Adipocyte (in vitro differentiated cells): Measurements from ENCODE around the gene CADM3.
A peak's percentile ranks its signal among the peaks of the same experiment; 100 is the strongest.

Experiments used
- DNase-seq: peaks from one replicate; pipeline ENCODE4 v3.0.0-alpha.2; 2015; ENCODE audit warnings: low read depth
- H3K27me3 ChIP-seq: replicated peaks from 2 replicates; pipeline ENCODE4 v1.7.0; 2013; ENCODE audit warnings: mild to moderate bottlenecking, low read length, moderate library complexity; ENCODE audit not compliant: control insufficient read depth, insufficient read depth
- H3K36me3 ChIP-seq: 2 replicates; pipeline ENCODE4 v1.7.0; 2013; ENCODE audit warnings: low read length, mild to moderate bottlenecking, moderate library complexity; ENCODE audit not compliant: control insufficient read depth, insufficient read depth, severe bottlenecking
- H3K4me1 ChIP-seq: 2 replicates; pipeline ENCODE4 v1.7.0; 2013; ENCODE audit warnings: mild to moderate bottlenecking, low read length, moderate library complexity; ENCODE audit not compliant: control insufficient read depth, insufficient read depth
- H3K4me3 ChIP-seq: 2 replicates; pipeline ENCODE4 v1.7.0; 2013; ENCODE audit warnings: mild to moderate bottlenecking, low read length, moderate library complexity
- H3K9ac ChIP-seq: 2 replicates; pipeline ENCODE4 v1.7.0; 2013; ENCODE audit warnings: mild to moderate bottlenecking, low read length, moderate library complexity
- H3K9me3 ChIP-seq: 2 replicates; pipeline ENCODE4 v1.7.0; 2013; ENCODE audit warnings: mild to moderate bottlenecking, low read length, moderate library complexity; ENCODE audit not compliant: control insufficient read depth

The CADM3 gene, protein sequence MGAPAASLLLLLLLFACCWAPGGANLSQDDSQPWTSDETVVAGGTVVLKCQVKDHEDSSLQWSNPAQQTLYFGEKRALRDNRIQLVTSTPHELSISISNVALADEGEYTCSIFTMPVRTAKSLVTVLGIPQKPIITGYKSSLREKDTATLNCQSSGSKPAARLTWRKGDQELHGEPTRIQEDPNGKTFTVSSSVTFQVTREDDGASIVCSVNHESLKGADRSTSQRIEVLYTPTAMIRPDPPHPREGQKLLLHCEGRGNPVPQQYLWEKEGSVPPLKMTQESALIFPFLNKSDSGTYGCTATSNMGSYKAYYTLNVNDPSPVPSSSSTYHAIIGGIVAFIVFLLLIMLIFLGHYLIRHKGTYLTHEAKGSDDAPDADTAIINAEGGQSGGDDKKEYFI

DNA sequence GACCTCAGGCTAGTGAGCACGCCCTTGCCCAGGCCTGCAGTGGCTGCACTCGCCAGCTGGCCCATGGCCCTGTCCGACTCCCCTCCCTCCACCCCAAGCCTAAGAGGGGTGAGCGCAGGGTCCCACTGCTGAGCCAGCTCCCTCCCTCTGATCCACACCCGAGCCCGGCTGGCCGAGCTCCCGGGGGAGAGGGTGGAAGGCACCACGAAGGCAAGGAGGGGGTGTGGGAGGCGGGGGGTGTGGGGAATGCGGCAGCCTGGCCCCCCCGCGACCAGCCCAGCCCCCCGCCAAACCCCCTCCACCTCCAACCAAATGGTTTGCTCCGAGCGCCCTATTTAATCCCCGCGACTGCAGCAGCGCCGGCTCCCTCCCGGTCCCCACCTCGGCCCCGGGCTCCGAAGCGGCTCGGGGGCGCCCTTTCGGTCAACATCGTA lies at the start of gene CADM3:
Gene CADM3 (plus strand): TSS at position 362 of the 434 bp plus-strand sequence. CDS start 151 bp downstream, outside the sequence.
- Histone ChIP-seq H3K27me3 (peaks cover 64% of the 10 kb centered on the region), H3K4me3 (peak within 1 kb of the TSS; percentile 69), H3K36me3 (no peaks in the 10 kb centered on the region), H3K9ac (peak within 1 kb of the TSS; percentile 71), H3K9me3 (no peaks in the 10 kb centered on the region), H3K4me1 (no peaks in the 10 kb centered on the region)
- DNase-seq = no peak

DNA sequence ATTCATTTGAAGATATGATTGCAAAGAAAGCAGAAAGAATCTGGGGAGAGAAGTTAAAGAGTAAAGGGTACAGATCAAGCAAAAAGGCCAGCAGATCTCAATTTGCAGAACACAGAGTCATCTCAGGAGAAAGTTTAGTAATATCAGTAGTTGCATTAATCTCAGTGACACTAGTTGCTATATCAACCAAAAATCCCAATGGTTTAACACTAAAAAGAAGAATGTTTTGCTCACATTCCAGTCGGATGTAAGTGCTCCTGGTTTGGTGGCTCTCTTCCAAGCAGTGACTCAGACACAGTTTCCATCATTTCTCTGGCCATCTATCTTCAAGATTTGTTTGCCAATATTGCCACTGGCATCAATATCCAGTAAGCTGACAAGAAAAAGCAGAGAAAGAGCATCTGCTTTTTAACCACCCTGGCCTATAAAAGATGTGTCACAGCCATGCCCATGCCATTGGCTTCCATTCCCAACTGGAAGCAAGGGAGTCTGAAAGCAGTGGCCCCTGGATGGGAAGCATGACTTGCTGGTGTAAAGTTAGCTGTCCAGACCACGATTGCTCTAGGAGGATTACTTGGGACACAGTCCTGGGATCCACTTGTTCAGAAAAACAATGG lies 49.3 kb upstream of the CADM3 start:
- Histone ChIP-seq H3K9me3 (no peaks in the 10 kb centered on the region), H3K4me3 (no peak overlapping the region), H3K9ac (no peak overlapping the region), H3K27me3 (peaks cover 4% of the 10 kb centered on the region), H3K36me3 (no peaks in the 10 kb centered on the region), H3K4me1 (peaks cover 16% of the 10 kb centered on the region)
- DNase-seq = peak; percentile 12

DNA sequence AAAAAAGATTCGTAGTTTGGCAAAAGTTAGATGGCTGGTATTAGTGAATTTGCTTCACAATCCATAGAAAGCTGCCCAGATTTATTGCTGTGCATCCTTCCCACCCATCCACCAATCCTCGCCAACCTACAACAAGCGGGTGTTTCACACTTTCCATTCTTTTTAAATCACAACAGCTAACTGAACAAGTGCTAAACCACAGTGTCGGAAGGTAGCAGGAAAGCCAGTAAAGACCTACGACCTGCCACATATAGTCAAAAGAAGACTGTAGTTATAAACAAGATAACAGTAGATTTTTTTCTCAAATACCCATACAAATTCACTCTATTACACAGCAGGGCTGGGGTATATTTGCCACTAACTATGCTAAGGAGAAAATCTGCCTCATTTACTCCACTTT lies 47.8 kb upstream of the CADM3 start:
- Histone ChIP-seq H3K4me3 (no peak overlapping the region), H3K9me3 (no peaks in the 10 kb centered on the region), H3K4me1 (peaks cover 23% of the 10 kb centered on the region), H3K9ac (no peak overlapping the region), H3K36me3 (no peaks in the 10 kb centered on the region), H3K27me3 (peaks cover 4% of the 10 kb centered on the region)
- no peak for DNase-seq

DNA sequence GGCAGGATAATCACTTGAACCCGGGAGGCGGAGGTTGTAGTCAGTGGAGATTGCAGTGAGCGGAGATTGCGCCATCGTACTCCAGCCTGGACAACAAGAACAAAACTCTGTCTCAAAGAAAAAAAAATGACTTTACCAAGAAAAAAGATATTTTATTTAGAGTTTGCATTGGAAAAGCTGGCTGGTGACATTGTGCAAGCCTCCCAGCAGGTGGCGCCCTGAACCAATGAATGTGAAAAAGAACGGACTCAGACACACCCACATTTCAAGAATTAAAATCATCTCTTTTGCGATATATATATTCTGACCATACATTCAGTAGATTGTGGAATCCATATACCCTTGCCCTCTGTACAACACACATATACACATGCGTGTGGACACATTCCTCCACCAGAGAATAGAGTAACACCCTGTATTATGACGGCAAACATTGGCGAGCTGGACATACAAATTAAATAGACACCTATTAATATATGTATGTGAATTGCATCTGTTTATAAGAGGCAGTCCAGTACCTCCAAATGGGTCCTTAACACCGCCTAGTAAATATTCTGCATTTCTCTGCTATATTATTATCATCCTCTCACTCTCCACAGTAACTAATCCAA lies 39.0 kb upstream of the CADM3 start:
- H3K4me1 ChIP-seq = peaks cover 4% of the 10 kb centered on the region
- H3K27me3 ChIP-seq = peaks cover 12% of the 10 kb centered on the region
- no peak overlapping the region for H3K4me3 ChIP-seq
- no peaks in the 10 kb centered on the region for H3K36me3 ChIP-seq
- H3K9me3 ChIP-seq = no peaks in the 10 kb centered on the region
- DNase-seq = peak; percentile 89
- H3K9ac ChIP-seq = no peak overlapping the region

DNA sequence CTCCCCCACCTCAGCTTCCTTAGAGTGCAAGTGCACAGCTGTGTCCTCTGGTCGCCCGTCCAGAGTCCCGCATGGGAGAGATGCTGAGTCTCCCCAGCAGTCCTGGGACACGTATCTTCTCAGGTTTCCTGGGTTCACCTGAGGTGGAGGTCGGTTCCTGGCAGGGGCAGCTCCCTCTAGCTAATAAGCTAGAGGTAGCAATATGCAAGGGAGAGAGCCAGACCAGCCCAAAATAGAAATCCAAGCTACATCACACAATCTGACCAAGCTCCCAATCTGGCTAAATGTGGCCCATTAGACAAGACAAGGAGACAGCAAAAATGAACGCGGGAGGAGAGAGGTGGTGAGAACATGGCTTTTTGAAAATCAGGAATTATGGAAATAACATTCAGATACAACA lies 30.9 kb upstream of the CADM3 start:
- Histone ChIP-seq H3K27me3 (peaks cover 51% of the 10 kb centered on the region), H3K36me3 (no peaks in the 10 kb centered on the region), H3K9ac (no peak overlapping the region), H3K9me3 (no peaks in the 10 kb centered on the region), H3K4me3 (no peak overlapping the region), H3K4me1 (no peaks in the 10 kb centered on the region)
- DNase-seq = no peak

DNA sequence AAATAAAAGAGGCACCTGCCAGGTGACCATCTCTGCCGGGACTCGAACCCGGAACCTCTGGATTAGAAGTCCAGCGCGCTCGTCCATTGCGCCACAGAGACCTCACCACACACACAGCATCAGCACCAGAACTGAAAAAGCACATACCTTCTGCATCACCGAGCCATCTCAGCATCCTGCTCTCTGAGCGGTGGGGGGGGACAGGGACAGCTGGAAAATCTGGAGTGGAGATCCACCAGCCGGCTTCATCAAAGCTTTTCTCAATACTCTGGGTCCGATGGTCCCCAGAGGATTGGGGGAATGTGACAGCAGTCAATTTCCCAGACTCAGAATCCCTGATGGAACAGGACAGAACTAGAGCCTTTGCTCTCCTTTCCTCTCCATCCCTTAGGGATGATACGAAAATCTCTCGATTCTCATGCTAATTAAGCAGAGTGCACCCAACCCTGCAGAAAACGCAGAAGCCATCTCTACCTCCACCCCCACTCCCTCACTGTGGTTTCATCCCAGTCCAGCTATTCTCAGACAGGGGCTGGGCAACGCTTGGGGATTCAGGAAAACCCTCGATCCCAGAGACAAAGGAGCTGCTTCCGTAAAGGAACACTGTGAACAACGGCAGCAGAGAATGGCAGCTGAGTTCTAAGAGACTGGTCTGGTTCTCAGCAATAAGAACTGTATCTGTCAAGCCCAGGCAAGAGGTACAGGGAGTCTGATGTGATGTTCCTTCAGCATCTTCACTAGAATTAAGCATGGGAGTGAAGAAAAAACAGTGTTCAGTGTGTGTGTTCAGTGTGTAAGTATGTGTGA lies 29.6 kb upstream of the CADM3 start:
- H3K4me1 ChIP-seq = no peaks in the 10 kb centered on the region
- no peak overlapping the region for H3K9ac ChIP-seq
- H3K4me3 ChIP-seq = no peak overlapping the region
- peaks cover 54% of the 10 kb centered on the region for H3K27me3 ChIP-seq
- no peaks in the 10 kb centered on the region for H3K36me3 ChIP-seq
- DNase-seq = peak; percentile 10
- no peaks in the 10 kb centered on the region for H3K9me3 ChIP-seq

DNA sequence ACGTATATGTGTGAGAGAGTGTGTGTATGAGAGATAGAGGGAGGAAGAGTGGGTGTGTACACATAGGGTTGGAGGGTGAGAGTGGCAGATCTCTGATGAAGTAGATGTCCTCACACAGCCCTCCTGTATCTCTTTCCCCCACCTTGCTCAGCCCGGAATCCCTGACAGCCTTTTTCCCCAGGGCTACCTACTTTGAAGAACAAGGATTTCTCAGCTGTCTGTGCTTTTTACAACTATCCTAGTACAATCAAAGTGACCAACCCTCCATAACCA lies 29.1 kb upstream of the CADM3 start:
- no peaks in the 10 kb centered on the region for H3K36me3 ChIP-seq
- no peaks in the 10 kb centered on the region for H3K9me3 ChIP-seq
- no peaks in the 10 kb centered on the region for H3K4me1 ChIP-seq
- peaks cover 54% of the 10 kb centered on the region for H3K27me3 ChIP-seq
- H3K4me3 ChIP-seq = no peak overlapping the region
- no peak for DNase-seq
- no peak overlapping the region for H3K9ac ChIP-seq

DNA sequence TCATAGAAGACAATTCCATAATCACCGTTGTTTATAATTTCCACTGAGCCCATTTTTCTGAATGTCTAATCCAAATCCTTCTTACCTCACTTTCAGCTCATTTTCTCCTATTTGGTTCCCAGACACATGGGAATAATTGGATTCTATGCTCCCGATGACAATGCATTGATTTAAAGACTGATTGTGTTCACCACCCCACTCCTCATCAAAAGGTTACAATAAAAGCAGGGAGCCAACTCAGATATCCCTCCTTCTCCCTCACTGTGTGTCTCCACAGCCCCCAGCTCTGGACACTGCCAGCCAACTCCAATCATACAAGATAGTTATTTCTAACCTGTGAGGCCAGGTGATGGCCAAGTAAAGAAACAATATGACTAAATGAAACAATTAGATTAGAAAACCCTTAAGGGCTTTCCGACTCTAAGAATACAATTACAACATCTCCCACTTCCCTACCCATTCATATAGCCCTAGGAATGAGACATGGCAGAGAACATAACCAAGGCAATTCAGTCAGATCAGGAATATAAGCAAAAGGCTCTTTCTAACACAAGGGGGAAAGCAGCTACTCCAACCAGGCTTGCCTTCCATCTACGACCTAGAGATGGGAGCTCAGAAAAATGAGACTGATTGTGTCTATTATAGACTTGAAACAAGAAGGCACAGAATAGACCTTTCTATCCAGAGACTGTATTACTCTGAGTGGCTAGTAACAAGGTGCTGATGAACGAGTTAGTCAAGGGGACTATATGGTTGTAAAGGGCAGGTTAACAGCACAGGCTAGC lies 28.5 kb upstream of the CADM3 start:
- H3K4me3 ChIP-seq = no peak overlapping the region
- peaks cover 51% of the 10 kb centered on the region for H3K27me3 ChIP-seq

DNA sequence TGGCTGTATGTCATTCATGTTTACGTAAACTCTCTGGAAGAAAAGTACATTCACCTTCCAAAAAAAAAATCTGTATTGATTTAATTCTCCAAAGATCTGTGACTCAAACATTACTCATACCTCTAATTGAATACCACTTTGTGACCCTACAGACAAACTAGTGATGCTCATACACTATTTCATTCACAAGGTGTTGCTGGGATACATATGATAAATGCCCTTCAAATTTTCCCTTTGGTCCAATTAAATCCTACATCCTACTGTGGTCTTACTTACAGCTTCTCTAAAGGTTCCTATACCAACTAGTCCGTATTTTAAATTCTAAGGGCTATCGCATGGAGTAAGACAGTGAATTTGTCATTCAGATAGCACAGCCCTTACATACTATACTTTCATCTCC lies 26.8 kb upstream of the CADM3 start:
- DNase-seq = no peak
- Histone ChIP-seq H3K4me1 (no peaks in the 10 kb centered on the region), H3K9ac (no peak overlapping the region), H3K36me3 (no peaks in the 10 kb centered on the region), H3K9me3 (no peaks in the 10 kb centered on the region), H3K27me3 (peaks cover 38% of the 10 kb centered on the region), H3K4me3 (no peak overlapping the region)

More for the DNA sequence above, 28.5 kb upstream of the CADM3 start:
- no peak overlapping the region for H3K9ac ChIP-seq
- no peaks in the 10 kb centered on the region for H3K36me3 ChIP-seq
- no peaks in the 10 kb centered on the region for H3K9me3 ChIP-seq
- no peaks in the 10 kb centered on the region for H3K4me1 ChIP-seq
- no peak for DNase-seq

DNA sequence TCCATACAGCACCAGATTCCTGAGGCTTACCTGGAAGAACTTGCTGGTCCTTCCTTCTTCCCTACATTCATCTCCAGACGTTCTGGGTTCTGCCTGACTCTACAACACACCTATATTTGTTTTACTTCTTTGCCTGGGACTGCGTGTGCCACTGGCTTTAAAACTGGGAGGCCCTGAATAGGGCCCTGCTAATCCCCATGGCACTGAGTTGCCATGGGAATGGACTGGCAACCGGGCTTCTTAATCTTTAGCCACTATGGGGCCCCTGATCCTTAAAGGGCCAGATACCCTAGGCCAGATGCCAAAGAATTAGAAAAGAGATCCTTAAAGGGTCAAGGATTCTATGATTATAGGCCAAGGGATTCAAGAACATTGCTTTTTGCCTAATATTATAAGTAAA lies 24.4 kb upstream of the CADM3 start:
- Histone ChIP-seq H3K9me3 (no peaks in the 10 kb centered on the region), H3K36me3 (no peaks in the 10 kb centered on the region), H3K4me3 (no peak overlapping the region), H3K27me3 (peaks cover 18% of the 10 kb centered on the region), H3K4me1 (no peaks in the 10 kb centered on the region), H3K9ac (no peak overlapping the region)
- DNase-seq = no peak
